Chondrocyte (in vitro differentiated cells): ENCODE data around the gene PTRHD1. TPM values are rescaled to one million over a fixed set of nuclear protein-coding genes. Genes with fewer than 3 reads are reported as not detected.

ENCODE experiments used
- DNase-seq: peaks from one replicate; pipeline ENCODE4 v3.0.0; 2021; ENCODE audit warnings: mixed read lengths, low spot score
- H3K27ac Mint-ChIP-seq: one replicate; pipeline ENCODE4 v1.8.0; 2021; ENCODE audit warnings: mild to moderate bottlenecking, moderate library complexity, mixed read lengths; ENCODE audit not compliant: unreplicated experiment
- H3K27me3 Mint-ChIP-seq: 2 replicates; pipeline ENCODE4 v1.8.0; 2021; ENCODE audit warnings: low read depth, mixed read lengths
- H3K36me3 Mint-ChIP-seq: 2 replicates; pipeline ENCODE4 v1.8.0; 2021; ENCODE audit warnings: low read depth, mixed read lengths
- H3K4me1 Mint-ChIP-seq: 2 replicates; pipeline ENCODE4 v1.8.0; 2021; ENCODE audit warnings: low read depth, mild to moderate bottlenecking, mixed read lengths
- H3K4me3 Mint-ChIP-seq: one replicate; pipeline ENCODE4 v1.8.0; 2021; ENCODE audit warnings: mild to moderate bottlenecking, moderate library complexity, mixed read lengths; ENCODE audit not compliant: unreplicated experiment
- H3K9me3 Mint-ChIP-seq: 2 replicates; pipeline ENCODE4 v1.8.0; 2021; ENCODE audit warnings: low read depth, mixed read lengths
- CTCF ChIP-seq: fragments of 200-600 bp; sonication (generic); IDR thresholded peaks from 2 replicates; pipeline ENCODE4 v1.5.0; 2021; ENCODE audit warnings: antibody characterized with exemption, mild to moderate bottlenecking, moderate library complexity
- total RNA-seq: library from RNA; stranded (reverse); gene quantifications from 3 replicates; pipeline ENCODE4 v1.2.1, GENCODE V29; 2021

PTRHD1 gene
- total RNA-seq, 1 donor from 2014 or later = 32.0 TPM

- H3K4me1 Mint-ChIP-seq = no peaks in the 10 kb centered on the region
- H3K27ac Mint-ChIP-seq = no peak overlapping the region
- TF ChIP-seq CTCF = no peak
- no peak for DNase-seq
- H3K36me3 Mint-ChIP-seq = peaks cover 9% of the 10 kb centered on the region
- H3K27me3 Mint-ChIP-seq = no peaks in the 10 kb centered on the region
- no peaks in the 10 kb centered on the region for H3K9me3 Mint-ChIP-seq
- no peak overlapping the region for H3K4me3 Mint-ChIP-seq
These were observed 50.5 kb downstream of the PTRHD1 start for GRCh38 chr2:24742730-24743129.

- Mint-ChIP-seq H3K4me1 (no peaks in the 10 kb centered on the region), H3K27me3 (no peaks in the 10 kb centered on the region), H3K36me3 (peaks cover 4% of the 10 kb centered on the region), H3K9me3 (no peaks in the 10 kb centered on the region), H3K4me3 (no peak overlapping the region), H3K27ac (no peak overlapping the region)
- DNase-seq = no peak
- TF ChIP-seq CTCF = no peak
These were observed 53.0 kb downstream of the PTRHD1 start for GRCh38 chr2:24740142-24740541.

Other genes with a start within 250 kb of the PTRHD1 start
- gene CENPO, start within 50 bp of the PTRHD1 start, total RNA-seq = 10.6 to 17.8 TPM (median 10.9 TPM) in 3 replicates
- 57.5 to 69.3 TPM (median 62.6 TPM) in 3 replicates for gene ADCY3, start 126.8 kb upstream of the PTRHD1 start, total RNA-seq
- gene DNAJC27, start 178.6 kb upstream of the PTRHD1 start, total RNA-seq = 3.8 to 4.9 TPM (median 4.0 TPM) in 3 replicates
- gene EFR3B, start 248.7 kb upstream of the PTRHD1 start, total RNA-seq = 2.1 to 6.1 TPM (median 2.4 TPM) in 3 replicates